Activated B cell treated with CpG ODN at 0.5 μM for 24 hours (primary cell): ENCODE data around the gene AURKB. TPM values are rescaled to one million over a fixed set of nuclear protein-coding genes. Genes with fewer than 3 reads are reported as not detected.

Experiments used
- ATAC-seq: fragments of 200-7000 bp; cut with Tn5 transposase; one replicate; pipeline ENCODE4 v1.10.0; 2021; ENCODE audit warnings: low read depth, mild to moderate bottlenecking, moderate library complexity
- CTCF ChIA-PET: fragments of 350-600 bp; sonication (Branson Sonifier 250); formaldehyde crosslinking; loops from one replicate; lab custom pipeline; 2021; ENCODE audit warnings: antibody characterized with exemption; lab: Charles Lee
- POLR2A ChIA-PET: fragments of 350-600 bp; sonication (Branson Sonifier 250); formaldehyde crosslinking; loops from one replicate; lab custom pipeline; 2021; ENCODE audit warnings: antibody characterized with exemption; lab: Charles Lee
- DNase-seq: peaks from one replicate; pipeline ENCODE4 v3.0.0; 2022
- H3K27ac Mint-ChIP-seq: one replicate; pipeline ENCODE4 v1.8.0; 2020; ENCODE audit warnings: mixed read lengths
- H3K27me3 Mint-ChIP-seq: one replicate; pipeline ENCODE4 v1.8.0; 2021; ENCODE audit warnings: mixed read lengths
- H3K36me3 Mint-ChIP-seq: one replicate; pipeline ENCODE4 v1.8.0; 2021; ENCODE audit warnings: low read depth, mixed read lengths
- H3K4me1 Mint-ChIP-seq: one replicate; pipeline ENCODE4 v1.8.0; 2021; ENCODE audit warnings: mixed read lengths
- H3K4me3 Mint-ChIP-seq: one replicate; pipeline ENCODE4 v1.8.0; 2020; ENCODE audit warnings: mild to moderate bottlenecking, mixed read lengths
- H3K9me3 Mint-ChIP-seq: one replicate; pipeline ENCODE4 v1.8.0; 2020; ENCODE audit warnings: mixed read lengths
- intact Hi-C: fragments of 100-400 bp; cut with micrococcal nuclease; formaldehyde crosslinking; loops from one replicate; pipeline ENCODE4 v1.15.1; 2024
- total RNA-seq: library from RNA; stranded (reverse); gene quantifications from 2 replicates; pipeline ENCODE4 v1.2.3, GENCODE V29; 2022
- TF ChIP-seq, protein P1 (sequence below): fragments of 200-600 bp; IDR thresholded peaks from one replicate; pipeline ENCODE4 v1.8.0; 2022; ENCODE audit warnings: antibody characterized with exemption, mild to moderate bottlenecking

Gene AURKB
- 1.7 and 3.0 TPM in 2 replicates for total RNA-seq

DNA sequence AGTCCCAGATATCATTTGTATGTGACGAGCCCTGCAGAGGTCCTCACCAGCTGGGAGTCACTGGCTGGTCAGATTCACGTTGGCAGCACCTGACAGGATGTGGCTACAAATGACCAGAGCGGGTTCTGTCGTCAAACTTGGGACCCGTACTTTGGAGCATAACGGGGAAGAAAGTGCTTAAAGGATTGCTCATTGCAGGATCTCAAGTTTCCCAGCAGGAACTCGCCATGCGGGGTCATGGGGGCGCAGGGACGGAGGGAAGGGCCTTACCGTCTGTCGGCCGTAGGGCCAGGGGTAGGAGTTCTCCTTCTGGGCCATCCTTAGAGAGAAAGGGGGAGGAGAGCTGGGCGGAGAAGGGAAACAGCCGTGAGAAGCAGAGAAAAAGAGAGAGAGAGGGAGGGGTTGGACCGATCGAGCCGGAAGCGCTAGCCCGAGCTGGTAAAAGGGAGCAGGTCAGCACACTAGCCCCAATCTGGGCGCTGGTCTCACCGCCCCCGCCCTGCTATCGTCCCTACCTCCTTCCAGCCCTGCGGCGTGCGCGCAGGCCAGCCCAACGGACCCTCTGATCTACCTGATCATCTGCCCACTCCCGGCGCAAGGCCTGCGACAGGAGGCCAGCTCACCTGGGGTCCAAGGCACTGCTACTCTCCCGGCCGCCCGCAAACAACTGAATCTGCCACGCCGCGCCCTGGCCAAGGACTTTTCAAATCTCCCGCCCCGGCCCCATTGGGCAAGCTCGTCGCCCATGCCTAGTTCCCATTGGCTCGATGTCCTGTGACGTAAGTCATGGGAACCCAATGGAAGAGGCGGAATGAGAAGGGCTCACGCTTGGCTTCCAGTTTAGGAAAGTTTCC, at the start of gene AURKB:
Gene AURKB, minus strand, starts transcription at position 669 of the 854 bp plus-strand sequence. Its CDS starts 351 bp downstream, at position 318.
- Mint-ChIP-seq H3K27ac (peak within 1 kb of the TSS; percentile 91), H3K4me3 (peak within 1 kb of the TSS; percentile 95), H3K4me1 (peaks cover 19% of the 10 kb centered on the region), H3K36me3 (peaks cover 2% of the 10 kb centered on the region), H3K27me3 (no peaks in the 10 kb centered on the region), H3K9me3 (no peaks in the 10 kb centered on the region)
- ChIA-PET CTCF (interaction anchor here (1.0 kb wide), 1 partner anchor 11 kb away, joined by 4 read pairs; no protein-coding TSS in a partner anchor), POLR2A (interaction anchor here (0.7 to 6.8 kb wide), 10 partner anchors 10 to 78 kb away, joined by 3 to 84 read pairs (median 6); partner anchors contain the start of genes BORCS6, CTC1 and RANGRF)
- ATAC-seq: peak; percentile 99
- TF ChIP-seq, protein P1, sequence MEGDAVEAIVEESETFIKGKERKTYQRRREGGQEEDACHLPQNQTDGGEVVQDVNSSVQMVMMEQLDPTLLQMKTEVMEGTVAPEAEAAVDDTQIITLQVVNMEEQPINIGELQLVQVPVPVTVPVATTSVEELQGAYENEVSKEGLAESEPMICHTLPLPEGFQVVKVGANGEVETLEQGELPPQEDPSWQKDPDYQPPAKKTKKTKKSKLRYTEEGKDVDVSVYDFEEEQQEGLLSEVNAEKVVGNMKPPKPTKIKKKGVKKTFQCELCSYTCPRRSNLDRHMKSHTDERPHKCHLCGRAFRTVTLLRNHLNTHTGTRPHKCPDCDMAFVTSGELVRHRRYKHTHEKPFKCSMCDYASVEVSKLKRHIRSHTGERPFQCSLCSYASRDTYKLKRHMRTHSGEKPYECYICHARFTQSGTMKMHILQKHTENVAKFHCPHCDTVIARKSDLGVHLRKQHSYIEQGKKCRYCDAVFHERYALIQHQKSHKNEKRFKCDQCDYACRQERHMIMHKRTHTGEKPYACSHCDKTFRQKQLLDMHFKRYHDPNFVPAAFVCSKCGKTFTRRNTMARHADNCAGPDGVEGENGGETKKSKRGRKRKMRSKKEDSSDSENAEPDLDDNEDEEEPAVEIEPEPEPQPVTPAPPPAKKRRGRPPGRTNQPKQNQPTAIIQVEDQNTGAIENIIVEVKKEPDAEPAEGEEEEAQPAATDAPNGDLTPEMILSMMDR: no peak
- intact Hi-C loops: loop anchor here (1.0 kb wide), 4 partner anchors 10 to 37 kb away; partner anchors contain the start of gene BORCS6
- DNase-seq: peak; percentile 80

DNA sequence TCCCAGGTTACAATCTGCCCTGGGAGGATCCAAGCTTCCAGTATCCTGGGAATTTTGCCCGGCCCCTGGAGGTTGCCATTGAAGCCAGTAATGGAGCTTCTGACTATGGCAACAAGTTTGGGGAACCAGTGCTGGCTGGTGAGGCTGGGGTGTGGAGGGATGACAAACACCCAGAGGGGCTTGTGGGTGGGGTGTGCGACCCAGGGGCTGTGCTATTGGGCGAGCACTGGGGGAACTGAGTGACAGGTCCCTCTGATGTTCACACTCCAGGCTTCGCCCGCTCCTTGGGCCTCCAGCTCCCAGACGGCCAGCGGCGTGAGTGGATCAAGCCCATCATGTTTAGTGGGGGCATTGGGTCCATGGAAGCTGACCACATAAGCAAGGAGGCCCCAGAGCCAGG, 47.4 kb upstream of the AURKB start:
- no peak overlapping the region for H3K27ac Mint-ChIP-seq
- intact Hi-C loops: no loop called here
- no peaks in the 10 kb centered on the region for H3K27me3 Mint-ChIP-seq
- H3K36me3 Mint-ChIP-seq: peaks cover 70% of the 10 kb centered on the region
- POLR2A ChIA-PET: no interaction called here
- H3K9me3 Mint-ChIP-seq: no peaks in the 10 kb centered on the region
- CTCF ChIA-PET: no interaction called here
- no peak for DNase-seq
- ATAC-seq: no peak
- TF ChIP-seq, protein P1: no peak
- no peaks in the 10 kb centered on the region for H3K4me1 Mint-ChIP-seq
- H3K4me3 Mint-ChIP-seq: no peak overlapping the region

GRCh38 chr17:8256691-8257090, 46.3 kb upstream of the AURKB start:
- Mint-ChIP-seq H3K4me3 (no peak overlapping the region), H3K36me3 (peaks cover 61% of the 10 kb centered on the region), H3K9me3 (no peaks in the 10 kb centered on the region), H3K4me1 (no peaks in the 10 kb centered on the region), H3K27ac (no peak overlapping the region), H3K27me3 (no peaks in the 10 kb centered on the region)
- ChIA-PET POLR2A (no interaction called here), CTCF (no interaction called here)
- ATAC-seq (no peak), DNase-seq (no peak)
- TF ChIP-seq, protein P1: no peak
- intact Hi-C loops: no loop called here

GRCh38 chr17:8256291-8256690, 45.9 kb upstream of the AURKB start:
- CTCF ChIA-PET: no interaction called here
- Mint-ChIP-seq H3K9me3 (no peaks in the 10 kb centered on the region), H3K27ac (no peak overlapping the region), H3K27me3 (no peaks in the 10 kb centered on the region), H3K4me1 (no peaks in the 10 kb centered on the region), H3K36me3 (peaks cover 58% of the 10 kb centered on the region), H3K4me3 (no peak overlapping the region)
- intact Hi-C loops: no loop called here
- POLR2A ChIA-PET: no interaction called here
- DNase-seq (no peak), ATAC-seq (no peak)
- TF ChIP-seq, protein P1: no peak

- ATAC-seq (no peak), DNase-seq (no peak)
- Mint-ChIP-seq H3K4me1 (peaks cover 3% of the 10 kb centered on the region), H3K27ac (no peak overlapping the region), H3K27me3 (no peaks in the 10 kb centered on the region), H3K9me3 (no peaks in the 10 kb centered on the region), H3K4me3 (no peak overlapping the region), H3K36me3 (peaks cover 51% of the 10 kb centered on the region)
- ChIA-PET CTCF (no interaction called here), POLR2A (no interaction called here)
- intact Hi-C loops: no loop called here
- TF ChIP-seq, protein P1: no peak
Measured at GRCh38 chr17:8255499-8255898, 45.1 kb upstream of the AURKB start.
